Ishikawa (cell line): ENCODE measurements around the gene WIPF3.

Experiments used
- CEBPB ChIP-seq: IDR thresholded peaks from 2 replicates; pipeline ENCODE4 v1.6.1; 2012
- CREB1 ChIP-seq: IDR thresholded peaks from 2 replicates; pipeline ENCODE4 v1.6.1; 2012; ENCODE audit warnings: low read depth
- EGR1 ChIP-seq: IDR thresholded peaks from 2 replicates; pipeline ENCODE4 v1.6.1; 2012
- EP300 ChIP-seq: IDR thresholded peaks from 2 replicates; pipeline ENCODE4 v1.6.1; 2012; ENCODE audit warnings: borderline replicate concordance
- FOXM1 ChIP-seq: IDR thresholded peaks from 2 replicates; pipeline ENCODE4 v1.6.1; 2012; ENCODE audit warnings: low read depth, borderline replicate concordance
- MAX ChIP-seq: IDR thresholded peaks from 2 replicates; pipeline ENCODE4 v1.6.1; 2012
- NFIC ChIP-seq: IDR thresholded peaks from 2 replicates; pipeline ENCODE4 v1.6.1; 2012
- RAD21 ChIP-seq: IDR thresholded peaks from 2 replicates; pipeline ENCODE4 v1.6.1; 2012; ENCODE audit warnings: low read depth
- REST ChIP-seq: IDR thresholded peaks from 2 replicates; pipeline ENCODE4 v1.6.1; 2012; ENCODE audit warnings: low read depth, mild to moderate bottlenecking
- TAF1 ChIP-seq: IDR thresholded peaks from 2 replicates; pipeline ENCODE4 v1.6.1; 2012; ENCODE audit warnings: low read depth, mild to moderate bottlenecking
- TCF12 ChIP-seq: IDR thresholded peaks from 2 replicates; pipeline ENCODE4 v1.6.1; 2012; ENCODE audit warnings: low read depth
- TEAD4 ChIP-seq: IDR thresholded peaks from 2 replicates; pipeline ENCODE4 v1.6.1; 2012
- YY1 ChIP-seq: IDR thresholded peaks from 2 replicates; pipeline ENCODE4 v1.6.1; 2012; ENCODE audit warnings: low read depth
- ZBTB7A ChIP-seq: IDR thresholded peaks from 2 replicates; pipeline ENCODE4 v1.6.1; 2012; ENCODE audit warnings: low read depth
- TF ChIP-seq, protein P1 (sequence below): IDR thresholded peaks from 2 replicates; pipeline ENCODE4 v1.6.1; 2012

WIPF3 gene

DNA sequence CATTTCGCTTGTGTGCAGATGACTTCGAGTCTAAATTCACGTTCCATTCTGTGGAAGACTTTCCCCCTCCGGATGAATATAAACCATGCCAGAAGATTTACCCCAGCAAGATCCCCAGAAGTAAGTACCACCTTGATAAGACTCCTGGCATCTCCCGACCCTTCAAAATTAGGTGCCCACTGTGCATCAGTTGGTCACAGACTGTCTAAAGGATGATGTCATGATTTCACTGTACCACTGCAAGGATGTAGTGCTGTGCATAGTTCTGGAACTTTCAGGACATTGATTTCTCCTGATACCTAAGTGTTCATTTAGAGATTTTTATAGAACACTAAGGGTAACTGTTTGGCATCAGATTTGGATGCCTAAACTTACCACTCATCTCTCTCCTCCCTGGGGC is 83.0 kb downstream of the WIPF3 start:
- TF ChIP-seq TCF12, result no peak
- no peak for TF ChIP-seq NFIC
- no peak for TF ChIP-seq EGR1
- TF ChIP-seq YY1, result no peak
- TF ChIP-seq RAD21, result no peak
- TF ChIP-seq REST, result no peak

GRCh38 chr7:29890251-29890650 is 83.9 kb downstream of the WIPF3 start:
- TF ChIP-seq REST (no peak), TCF12 (no peak), FOXM1 (no peak), NFIC (no peak), CEBPB (no peak), TEAD4 (no peak), EP300 (no peak), ZBTB7A (no peak), CREB1 (no peak), MAX (no peak), YY1 (no peak), EGR1 (no peak), TAF1 (no peak), RAD21 (no peak)
- TF ChIP-seq, protein P1, sequence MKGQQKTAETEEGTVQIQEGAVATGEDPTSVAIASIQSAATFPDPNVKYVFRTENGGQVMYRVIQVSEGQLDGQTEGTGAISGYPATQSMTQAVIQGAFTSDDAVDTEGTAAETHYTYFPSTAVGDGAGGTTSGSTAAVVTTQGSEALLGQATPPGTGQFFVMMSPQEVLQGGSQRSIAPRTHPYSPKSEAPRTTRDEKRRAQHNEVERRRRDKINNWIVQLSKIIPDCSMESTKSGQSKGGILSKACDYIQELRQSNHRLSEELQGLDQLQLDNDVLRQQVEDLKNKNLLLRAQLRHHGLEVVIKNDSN, result no peak

GRCh38 chr7:29891766-29892165 is 85.5 kb downstream of the WIPF3 start:
- TF ChIP-seq CREB1 (no peak), FOXM1 (no peak), REST (no peak), TEAD4 (no peak), NFIC (no peak), CEBPB (no peak)
- TF ChIP-seq, protein P1, result no peak

DNA sequence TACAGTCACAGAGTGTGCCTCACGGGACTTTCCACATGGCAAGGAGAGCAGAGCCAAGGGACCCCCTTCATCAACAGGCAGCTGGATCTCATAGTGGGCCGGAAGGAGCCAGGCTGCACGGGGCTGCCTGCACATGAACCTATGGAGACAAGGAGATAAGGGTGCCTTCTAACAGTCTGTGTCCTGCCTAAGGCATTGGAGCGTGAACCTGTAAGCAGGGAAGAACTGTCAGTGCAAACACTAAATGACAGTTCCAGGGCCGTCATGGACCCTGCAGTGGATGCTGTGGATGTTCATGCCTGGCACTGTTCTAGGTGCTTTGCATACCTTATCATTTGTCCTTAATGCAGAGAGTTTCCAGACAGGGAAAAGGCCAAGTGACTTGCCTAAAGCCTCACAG is 85.9 kb downstream of the WIPF3 start:
- TF ChIP-seq FOXM1 (no peak), TEAD4 (no peak), EGR1 (no peak), RAD21 (no peak), CEBPB (no peak)

DNA sequence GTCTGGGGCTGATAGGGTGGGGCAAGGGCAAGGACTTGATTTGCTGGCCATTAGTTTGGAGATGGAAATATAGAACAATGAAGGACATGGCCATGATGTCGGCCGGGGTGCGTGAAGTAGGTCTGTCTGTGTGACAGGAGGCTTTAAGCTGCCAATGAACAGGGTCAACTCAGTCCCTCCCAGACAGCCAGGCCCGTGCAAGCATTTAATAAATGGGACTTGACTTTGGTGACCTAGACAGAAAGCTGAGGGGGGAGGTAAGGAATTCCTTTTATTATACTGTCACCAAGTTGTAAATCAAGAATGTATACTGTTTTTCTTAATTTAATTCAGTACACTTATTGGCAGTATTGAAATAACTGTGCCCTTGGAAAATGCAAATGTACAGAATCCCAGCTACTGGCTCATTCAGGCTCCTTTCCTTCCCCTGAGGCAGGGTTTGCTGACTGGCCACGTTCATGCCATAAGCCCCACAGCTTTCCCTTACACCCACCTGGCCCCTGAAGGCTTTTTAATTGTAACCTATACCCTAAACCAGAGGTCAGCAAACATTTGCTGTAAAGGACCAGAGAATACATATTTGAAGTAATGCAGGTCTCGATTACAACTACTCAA is 87.2 kb downstream of the WIPF3 start:
- TF ChIP-seq TAF1, result no peak

- TF ChIP-seq REST (no peak), RAD21 (no peak), TAF1 (no peak), FOXM1 (no peak)
- TF ChIP-seq, protein P1, result no peak
These were observed 87.9 kb downstream of the WIPF3 start for GRCh38 chr7:29894256-29894655.
